HG03558 (cell line): Measurements from ENCODE around the gene NCF2.

Experiments used
- ATAC-seq: cut with Tn5 transposase; IDR thresholded peaks from one replicate; pipeline ENCODE4 v1.9.1; 2021; ENCODE audit warnings: moderate number of reproducible peaks; ENCODE audit not compliant: unreplicated experiment; ENCODE audit errors: extremely low read depth

Gene NCF2

DNA sequence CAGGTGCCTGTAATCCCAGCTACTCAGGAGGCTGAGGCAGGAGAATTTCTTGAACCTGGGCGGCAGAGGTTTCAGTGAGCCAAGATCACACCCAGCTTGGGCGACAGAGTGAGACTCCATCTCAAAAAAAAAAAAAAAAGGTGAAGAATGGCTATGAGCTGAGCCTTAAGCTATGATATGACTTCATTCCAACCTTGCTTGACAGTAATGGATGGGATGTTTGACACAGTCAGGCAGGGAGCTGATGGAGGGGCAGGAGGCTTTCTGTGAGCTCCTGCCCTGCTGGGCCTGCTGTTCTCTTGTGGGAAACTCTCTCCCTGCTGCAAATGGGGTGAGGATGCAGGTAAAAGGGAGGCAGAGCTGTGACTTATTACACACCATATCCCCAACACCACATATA lies 27.6 kb downstream of the NCF2 start:
- ATAC-seq, result no peak

DNA sequence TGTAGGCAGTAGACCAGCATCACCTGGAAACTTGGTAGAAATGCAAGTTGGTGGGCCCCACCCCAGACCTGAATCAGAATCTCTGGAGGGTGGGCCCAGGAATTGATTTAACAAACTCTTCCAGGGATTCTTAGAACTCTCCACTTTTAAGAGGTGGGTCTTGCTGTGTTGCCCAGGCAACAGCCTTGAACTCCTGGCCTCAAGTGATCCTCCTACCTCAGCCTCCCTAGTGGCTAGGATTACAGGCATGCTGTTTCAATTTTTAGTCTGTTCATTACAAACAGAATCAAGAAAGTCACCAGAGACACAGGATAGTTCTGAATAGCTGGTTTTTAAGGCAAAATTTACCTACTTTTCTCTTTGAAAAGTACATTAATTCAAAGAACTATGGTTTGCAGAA lies 31.2 kb downstream of the NCF2 start:
- no peak for ATAC-seq

DNA sequence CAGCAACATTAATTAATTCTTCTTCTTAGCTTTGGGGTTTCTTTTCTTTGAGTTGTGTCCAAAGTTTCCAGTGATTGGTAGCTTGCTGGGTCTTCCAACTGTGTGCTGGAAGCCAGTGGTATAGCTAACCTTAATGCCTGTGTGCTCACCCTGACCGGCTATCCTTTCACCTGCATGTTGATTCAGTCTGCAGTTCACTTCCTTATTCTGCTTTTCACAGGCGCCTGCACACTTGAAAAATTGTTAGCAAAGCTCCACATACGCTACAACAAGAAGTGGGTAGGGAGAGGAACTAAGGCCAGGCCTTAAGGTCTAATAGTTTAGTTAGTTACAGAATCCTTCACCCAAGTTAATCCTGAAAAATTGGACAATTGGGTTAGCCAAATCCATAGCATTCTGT lies 35.7 kb downstream of the NCF2 start:
- ATAC-seq, result no peak

DNA sequence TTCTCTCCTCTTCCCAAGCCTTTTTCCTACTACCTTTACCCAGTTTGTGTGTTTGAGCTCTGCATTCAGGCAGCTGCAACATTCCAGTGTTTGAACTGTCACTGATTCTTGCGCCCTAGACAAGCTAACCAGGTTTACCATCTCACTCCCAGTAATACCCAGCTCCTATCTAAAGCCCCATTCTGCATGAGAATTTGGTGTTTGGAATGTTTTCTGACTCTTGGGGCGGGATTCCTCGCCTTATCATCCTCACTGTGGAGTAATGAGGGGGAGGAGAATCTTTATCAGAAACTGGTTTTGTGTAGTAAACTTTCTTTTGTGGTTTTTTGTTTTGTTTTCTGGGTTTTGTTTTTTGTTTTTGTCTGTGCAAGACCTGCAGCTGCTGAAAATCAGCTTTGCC lies 36.5 kb downstream of the NCF2 start:
- ATAC-seq, result no peak

DNA sequence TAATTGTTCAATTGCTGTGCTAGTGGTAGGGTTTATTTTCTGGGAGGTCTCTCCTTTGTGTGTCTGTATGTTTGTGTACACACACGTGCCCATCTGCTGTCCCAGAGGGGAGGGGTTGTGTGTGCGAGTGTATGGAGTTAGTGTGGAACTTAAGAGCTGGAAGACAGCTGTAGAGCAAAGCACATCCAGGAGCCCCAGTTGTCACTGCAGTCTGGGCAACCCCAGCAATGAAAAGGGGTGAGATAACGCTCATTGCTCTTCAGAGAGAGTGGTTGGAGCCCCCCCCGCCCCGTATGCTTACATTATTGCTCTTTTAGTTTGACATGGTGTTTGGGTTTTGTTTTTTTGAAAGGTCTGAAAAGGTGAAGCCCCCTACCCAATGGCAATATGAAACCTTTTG lies 36.9 kb downstream of the NCF2 start:
- no peak for ATAC-seq

DNA sequence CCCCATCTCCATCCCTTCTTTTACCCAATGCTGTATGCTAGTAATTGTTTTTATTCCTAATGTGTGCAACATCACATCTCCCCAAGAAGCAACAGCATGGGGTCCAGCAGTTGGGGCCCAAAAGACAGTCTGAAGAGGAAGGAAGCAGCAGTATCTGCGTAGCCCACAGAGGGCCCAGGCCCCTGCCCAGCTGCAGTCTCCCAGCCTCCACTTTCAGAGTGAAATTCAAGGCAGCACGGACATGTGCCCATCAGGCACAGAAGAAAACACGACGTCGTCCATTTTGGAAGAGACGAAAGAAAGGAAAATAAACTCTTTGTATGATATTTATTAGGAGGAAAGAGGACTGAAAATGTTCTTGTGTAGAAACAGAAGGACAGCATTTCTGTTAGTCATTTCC lies 37.4 kb downstream of the NCF2 start:
- ATAC-seq, result no peak

DNA sequence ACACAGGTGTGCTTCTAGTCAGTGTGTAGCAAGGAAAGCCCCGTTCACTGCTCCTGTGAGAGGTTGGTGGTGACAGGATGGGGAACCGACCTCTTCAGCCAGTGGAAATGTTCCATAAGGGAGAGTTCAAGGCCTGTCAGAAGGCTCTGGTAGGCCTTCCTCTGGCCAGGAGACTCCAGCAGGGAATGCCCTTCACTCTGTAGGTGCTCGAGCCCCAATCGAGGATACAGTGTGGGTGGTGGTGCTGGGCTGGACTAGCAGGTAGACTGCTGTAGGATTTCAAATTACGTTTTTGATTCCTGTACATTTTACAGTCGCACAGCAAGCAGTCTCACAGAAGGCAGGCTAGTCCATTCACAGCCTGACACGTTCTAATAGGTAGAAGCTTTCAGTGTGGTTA lies 37.8 kb downstream of the NCF2 start:
- no peak for ATAC-seq

DNA sequence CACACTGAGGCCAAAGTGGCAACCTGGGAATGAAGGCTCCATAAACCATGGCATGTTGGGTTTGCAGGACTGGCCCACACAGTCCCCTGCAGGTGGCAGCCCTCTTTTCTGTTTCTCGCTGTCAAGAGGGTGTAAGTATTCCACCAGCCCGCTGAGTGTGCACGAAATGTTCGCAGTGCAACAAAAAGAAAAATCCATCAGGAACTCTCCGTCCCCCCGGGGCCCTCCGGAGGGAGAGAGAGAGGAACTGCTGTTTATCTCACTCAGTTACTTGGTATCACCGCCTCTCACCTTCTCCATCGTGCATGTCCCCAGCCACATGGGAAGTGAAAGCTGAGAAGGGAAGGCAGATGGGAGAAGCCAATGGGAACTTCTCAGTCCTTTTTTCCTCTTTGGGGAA lies 38.3 kb downstream of the NCF2 start:
- ATAC-seq, result no peak

DNA sequence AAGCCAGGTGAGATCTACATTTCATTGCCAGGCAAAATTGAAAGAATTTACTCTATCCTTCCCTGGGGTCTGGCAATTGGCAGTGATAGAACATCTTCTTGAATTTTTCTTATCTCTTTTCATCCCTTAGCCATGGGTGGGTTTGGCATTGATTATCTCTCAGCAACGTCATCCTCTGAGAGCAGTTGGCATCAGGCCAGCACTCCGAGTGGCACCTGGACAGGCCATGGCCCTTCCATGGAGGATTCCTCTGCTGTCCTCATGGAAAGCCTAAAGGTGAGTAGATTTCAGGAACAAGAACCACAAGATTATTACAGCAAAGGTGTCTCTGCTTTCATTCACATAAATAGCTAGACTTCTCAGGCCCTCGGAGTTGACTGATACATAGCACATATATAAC lies 39.3 kb downstream of the NCF2 start:
- no peak for ATAC-seq

DNA sequence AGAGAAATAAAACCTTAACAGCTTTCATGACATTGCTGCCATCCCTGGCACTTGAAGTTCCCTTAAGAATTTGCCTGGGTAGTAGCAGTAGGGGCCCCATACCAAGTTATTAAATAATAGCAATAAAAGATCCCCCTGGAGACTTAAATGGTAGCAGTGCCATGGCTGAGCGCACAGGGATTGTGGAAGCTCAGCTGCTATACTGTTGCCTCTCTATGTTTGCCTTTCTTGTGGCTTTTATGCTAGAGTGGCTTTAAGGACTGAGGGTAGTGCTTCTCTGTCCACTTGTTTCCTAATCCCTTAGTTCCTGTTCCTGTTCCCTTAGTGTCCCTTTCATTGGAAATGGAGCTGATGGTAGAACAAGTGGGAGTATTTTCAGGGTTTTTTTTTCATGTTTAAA lies 42.1 kb downstream of the NCF2 start:
- no peak for ATAC-seq

DNA sequence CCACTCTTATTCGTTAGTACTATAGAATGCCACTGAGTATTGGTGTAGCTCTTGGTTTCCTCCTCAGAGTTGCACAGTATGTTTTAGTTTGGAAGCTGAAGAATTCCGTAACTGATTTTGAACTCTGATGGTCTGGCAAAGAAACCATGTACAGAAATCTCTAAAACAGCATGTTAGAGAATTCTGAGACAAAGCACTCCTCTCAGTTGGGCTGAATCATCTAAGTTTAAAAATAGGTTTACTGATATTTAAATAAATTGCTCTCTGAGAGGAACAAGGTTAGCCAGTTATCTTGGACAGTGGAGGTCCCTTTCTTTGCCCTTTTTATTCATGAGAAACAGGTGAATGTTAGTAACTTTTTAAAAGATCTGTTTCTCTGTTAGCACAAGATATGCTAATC lies 43.8 kb downstream of the NCF2 start:
- ATAC-seq, result no peak

DNA sequence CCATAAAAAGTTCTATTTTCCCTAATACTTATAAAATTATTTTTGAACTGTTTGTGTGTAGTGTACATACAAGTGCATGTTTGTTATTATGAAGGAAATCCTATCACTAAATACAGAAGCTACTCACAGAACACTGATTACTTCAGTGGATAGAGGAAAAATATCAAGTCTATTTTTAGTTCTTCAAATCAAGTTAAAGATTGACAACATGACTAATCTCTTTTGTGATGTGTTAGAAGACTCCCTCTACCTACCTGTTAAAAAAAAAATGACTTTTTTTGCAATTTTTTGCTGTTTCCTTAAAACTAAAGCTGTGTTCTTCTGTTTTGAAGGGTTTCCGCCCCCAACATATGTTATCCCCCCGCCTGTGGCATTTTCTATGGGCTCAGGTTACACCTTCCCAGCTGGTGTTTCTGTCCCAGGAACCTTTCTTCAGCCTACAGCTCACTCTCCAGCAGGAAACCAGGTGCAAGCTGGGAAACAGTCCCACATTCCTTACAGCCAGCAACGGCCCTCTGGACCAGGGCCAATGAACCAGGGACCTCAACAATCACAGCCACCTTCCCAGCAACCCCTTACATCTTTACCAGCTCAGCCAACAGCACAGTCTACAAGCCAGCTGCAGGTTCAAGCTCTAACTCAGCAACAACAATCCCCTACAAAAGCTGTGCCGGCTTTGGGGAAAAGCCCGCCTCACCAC lies 45.5 kb downstream of the NCF2 start:
- ATAC-seq, result no peak

DNA sequence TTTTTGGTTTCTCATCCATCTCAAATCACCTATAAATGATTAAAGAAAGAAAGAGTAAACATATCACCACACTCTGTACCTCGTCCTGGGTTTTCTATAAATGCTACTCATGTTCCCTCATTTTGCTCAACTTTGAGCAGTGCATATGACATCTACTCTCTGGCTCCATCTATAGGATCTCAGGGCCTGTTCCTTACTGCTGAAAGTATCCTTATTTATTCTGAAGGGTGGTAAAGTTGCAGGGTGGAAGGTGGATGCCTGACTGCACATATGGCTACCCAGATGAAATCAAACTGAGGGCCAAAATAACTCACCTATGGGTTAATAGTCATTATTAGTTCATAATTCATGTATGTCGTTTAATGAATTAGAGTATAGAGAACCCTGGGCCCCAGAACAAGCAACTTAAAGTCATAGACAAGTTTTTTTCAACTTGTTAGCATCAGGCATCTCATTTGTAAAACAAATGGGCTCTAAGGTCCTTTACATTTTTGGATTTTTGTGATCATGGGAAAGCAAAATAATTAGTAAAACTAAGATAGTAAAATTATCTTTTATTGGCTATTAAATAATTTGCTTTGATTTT lies 46.5 kb downstream of the NCF2 start:
- no peak for ATAC-seq

DNA sequence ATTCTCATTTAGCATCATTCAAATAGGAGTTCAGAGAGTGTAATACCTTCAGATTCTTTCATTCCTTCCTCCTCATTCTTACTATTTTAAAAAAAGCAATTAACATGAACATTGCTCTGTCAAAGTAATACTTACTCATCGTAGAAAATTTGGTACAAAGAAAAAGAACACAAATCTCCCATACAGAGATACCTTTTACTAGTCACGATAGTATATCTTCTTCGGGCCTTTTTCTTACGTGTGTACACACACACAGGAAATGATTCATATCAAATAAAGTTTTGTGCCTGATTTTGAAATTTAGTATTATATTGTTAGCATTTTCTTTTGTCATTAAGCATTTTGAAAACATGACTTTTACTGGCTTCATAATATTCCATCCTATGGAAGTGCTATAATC lies 52.9 kb downstream of the NCF2 start:
- ATAC-seq, result no peak

DNA sequence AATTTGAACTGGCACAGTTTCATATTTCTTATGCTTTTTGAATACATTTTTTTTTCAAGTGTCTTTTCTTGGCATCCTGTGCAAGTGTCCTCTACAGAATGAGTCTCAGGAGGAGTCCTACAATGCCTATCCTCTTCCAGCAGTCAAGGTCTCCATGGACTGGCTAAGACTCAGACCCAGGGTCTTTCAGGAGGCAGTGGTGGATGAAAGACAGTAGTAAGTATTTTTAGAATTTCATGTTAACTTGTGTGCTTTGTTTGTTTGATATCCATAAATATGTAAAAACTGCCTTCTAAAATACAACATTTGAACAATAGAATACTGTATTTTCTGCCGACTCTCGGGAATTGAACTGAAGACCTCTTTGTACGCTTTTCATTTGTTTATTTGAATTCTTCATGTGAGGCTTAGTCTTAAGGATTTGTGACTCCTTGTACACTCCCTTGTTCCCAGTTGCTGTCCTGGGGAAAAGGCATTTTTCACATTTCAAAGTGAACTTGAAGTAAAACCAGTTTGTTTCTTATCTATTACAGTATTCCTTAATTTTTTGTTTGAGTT lies 56.6 kb downstream of the NCF2 start:
- no peak for ATAC-seq

DNA sequence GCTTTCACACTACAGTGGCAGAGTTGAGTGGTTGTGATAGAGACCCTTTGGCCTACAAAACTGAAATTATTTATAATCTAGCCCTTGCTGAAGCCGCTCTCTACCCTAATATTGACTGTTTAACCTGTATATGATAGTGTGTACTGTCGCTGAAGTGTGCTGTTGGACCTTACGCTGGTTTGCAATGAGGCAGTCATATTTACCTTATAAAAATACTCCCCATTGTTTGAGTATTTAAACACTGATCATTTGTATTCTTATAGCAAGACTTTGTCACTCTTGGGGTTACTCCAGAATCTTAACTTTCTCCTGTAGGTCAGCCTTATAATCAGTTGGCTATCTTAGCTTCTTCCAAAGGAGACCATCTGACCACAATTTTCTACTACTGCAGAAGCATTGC lies 61.7 kb downstream of the NCF2 start:
- ATAC-seq, result no peak

DNA sequence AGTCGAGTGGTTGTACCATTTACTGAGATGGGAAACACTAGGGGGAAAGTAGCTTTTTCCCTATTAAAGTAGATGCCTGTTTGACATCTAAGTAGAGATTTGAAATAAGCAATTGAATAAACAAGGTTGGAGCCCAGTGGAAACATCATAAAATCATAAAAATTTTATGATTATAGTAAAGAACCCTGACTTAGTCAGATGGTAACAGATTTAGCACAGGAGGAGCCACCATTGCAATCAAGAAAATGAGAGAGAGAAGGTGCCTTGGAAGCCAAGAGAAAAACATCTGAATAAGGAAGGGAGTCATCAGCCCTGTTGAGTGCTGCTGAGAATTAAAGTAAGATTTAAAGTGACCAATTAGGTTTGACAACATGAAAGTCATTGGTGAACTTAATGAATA lies 68.2 kb downstream of the NCF2 start:
- no peak for ATAC-seq

DNA sequence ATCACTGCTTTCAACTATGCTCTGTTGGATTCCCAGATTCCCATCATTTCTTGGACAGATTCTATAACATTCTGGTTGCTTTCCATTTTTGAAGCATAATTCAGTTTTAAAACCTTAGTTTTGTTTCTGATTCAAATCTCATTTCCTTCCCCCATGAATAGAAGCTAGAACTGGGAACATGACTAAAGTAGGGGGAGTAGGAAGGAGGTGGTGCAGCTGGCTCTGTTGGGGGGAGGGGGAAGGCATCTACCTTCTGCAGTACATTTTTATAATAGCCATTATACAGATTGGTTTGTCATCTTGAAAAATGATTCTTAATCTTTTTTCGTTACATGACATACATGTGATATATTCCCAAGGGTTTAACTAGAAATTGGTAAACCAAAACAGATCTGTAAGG lies 69.9 kb downstream of the NCF2 start:
- ATAC-seq, result no peak

DNA sequence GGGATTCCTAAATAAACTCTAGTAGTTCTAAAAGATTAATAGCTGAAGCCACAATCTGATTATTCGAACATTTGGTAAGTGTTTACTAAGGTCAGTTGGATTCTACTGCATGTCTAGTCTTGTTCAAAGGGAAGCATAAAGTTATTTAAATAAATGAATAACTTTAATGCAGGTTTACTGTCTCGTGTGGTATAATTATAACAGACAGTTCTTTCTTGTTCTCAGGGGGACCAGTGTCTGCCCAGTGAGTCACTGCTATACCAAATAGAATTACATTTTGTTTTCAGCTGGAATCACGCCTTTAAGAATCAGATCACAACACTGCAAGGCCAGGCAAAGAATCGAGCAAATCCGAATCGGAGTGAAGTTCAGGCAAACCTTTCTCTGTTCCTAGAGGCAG lies 72.9 kb downstream of the NCF2 start:
- no peak for ATAC-seq

DNA sequence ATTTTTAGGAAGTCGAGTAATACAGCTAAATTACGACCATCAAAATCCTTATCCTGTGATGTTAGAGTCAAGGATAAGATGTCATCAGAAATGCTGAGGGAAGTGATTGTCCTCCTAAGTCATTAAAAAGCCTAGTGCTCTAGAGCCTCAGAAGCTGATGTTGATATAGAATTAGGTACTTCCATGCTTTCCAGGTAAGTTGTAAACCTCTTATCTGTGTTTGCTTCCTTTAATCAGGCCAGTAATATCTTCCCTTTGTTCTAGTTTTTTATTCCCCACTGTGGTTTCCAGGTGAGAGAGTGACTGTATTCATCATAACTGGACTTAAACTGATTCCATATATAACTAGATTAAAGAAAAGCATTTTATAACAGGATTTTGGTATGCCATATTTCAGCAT lies 73.5 kb downstream of the NCF2 start:
- ATAC-seq, result no peak

DNA sequence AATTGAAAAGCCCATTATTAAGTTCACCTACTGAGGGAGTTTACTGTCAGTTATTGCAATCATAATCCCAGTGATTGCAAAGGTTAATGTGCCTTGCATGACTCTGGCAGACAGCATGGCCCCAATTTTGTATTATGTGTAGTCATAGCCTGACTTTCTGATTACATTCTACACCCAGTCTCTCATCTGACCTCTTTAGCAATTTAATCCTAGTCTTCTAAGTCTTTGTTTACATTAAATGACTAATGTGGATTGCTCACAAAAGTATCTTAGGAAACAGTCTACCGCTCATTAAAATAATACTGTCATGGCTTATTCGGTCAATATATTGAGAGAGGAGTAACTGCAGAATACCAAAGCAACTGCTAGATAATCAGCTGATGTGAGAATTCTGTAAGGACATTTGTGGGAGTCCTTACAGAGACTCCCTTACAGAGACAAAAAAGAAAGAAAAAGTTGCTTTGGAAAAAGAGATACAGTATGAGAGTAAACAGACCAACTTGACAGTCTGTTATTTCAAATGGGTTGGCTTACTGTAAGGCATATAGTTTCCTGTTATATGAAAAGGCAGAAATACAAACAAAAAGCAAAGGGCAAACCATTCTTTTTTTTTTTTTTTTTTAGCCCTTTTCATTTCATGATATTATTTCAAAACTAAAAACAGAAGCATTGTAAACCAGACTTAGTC lies 75.1 kb downstream of the NCF2 start:
- ATAC-seq, result no peak

DNA sequence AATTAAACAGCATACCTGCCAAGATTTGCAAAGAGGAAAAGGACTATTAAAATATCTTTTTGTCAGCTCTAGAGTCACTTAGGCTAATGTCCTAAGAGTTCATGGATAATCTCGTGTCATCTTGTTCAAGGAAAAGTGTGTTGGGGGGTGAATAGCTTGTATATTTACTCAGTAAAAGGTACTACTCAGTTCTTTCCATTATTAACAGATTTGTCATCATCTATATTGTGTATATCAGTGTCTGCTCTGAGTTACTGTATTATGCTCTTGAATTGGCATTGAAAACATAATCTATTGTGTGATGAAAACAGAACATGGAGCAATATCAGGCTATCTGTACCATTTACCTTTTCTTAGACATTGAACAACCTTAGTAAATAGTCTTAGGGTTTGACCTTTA lies 76.0 kb downstream of the NCF2 start:
- no peak for ATAC-seq
